CD4-positive, alpha-beta memory T cell (primary cell): ENCODE measurements around the gene SLPI. TPM values are rescaled to one million over a fixed set of nuclear protein-coding genes. Genes with fewer than 3 reads are reported as not detected.

Experiments used
- CTCF ChIA-PET: fragments of 350-600 bp; sonication (Branson Sonifier 250); formaldehyde crosslinking; loops from one replicate; lab custom pipeline; 2021; ENCODE audit warnings: inconsistent platforms; ENCODE audit not compliant: partially characterized antibody; lab: Charles Lee
- POLR2A ChIA-PET: fragments of 350-600 bp; sonication (Branson Sonifier 250); formaldehyde crosslinking; loops from one replicate; lab custom pipeline; 2021; ENCODE audit not compliant: partially characterized antibody; lab: Charles Lee
- DNase-seq, 5 donors: peaks; one replicate each; pipeline versions ENCODE4 v3.0.0 to v3.0.0-alpha.2; 2020 to 2022; ENCODE audit warnings: mixed read lengths in 1 of 5
- H3K27ac ChIP-seq: one replicate; pipeline ENCODE4 v1.7.0; 2013; ENCODE audit warnings: low read depth, low read length
- H3K27me3 ChIP-seq: 2 replicates; pipeline ENCODE4 v1.7.0; 2013; ENCODE audit warnings: mild to moderate bottlenecking, low read length, moderate library complexity; ENCODE audit not compliant: insufficient read depth
- H3K36me3 ChIP-seq: 2 replicates; pipeline ENCODE4 v1.7.0; 2013; ENCODE audit warnings: mild to moderate bottlenecking, low read length, moderate library complexity; ENCODE audit not compliant: insufficient read depth
- H3K4me1 ChIP-seq: 2 replicates; pipeline ENCODE4 v1.7.0; 2013; ENCODE audit warnings: mild to moderate bottlenecking, low read length, moderate library complexity; ENCODE audit not compliant: insufficient read depth
- H3K4me3 ChIP-seq, 2 donors: one replicate each; pipeline ENCODE4 v1.7.0; 2013; ENCODE audit warnings: low read length in 2 of 2, mild to moderate bottlenecking in 1 of 2
- H3K9me3 ChIP-seq, 2 donors: one replicate each; pipeline ENCODE4 v1.7.0; 2013; ENCODE audit warnings: low read length in 2 of 2, control low read depth in 1 of 2; ENCODE audit not compliant: control insufficient read depth in 1 of 2
- H3K27ac Mint-ChIP-seq, 7 donors: one replicate each; pipeline ENCODE4 v1.8.0; 2020 to 2021; ENCODE audit warnings: mixed read lengths in 7 of 7, mild to moderate bottlenecking in 6 of 7, inconsistent platforms in 3 of 7, moderate library complexity in 3 of 7
- H3K27me3 Mint-ChIP-seq, 2 donors: one replicate each; pipeline ENCODE4 v1.8.0; 2020 to 2021; ENCODE audit warnings: mixed read lengths in 2 of 2
- H3K36me3 Mint-ChIP-seq, 2 donors: one replicate each; pipeline ENCODE4 v1.8.0; 2020 to 2021; ENCODE audit warnings: mixed read lengths in 2 of 2, inconsistent platforms in 1 of 2, mild to moderate bottlenecking in 1 of 2
- H3K4me1 Mint-ChIP-seq, 4 donors: one replicate each; pipeline ENCODE4 v1.8.0; 2020 to 2021; ENCODE audit warnings: mixed read lengths in 4 of 4, mild to moderate bottlenecking in 1 of 4
- H3K4me3 Mint-ChIP-seq, 8 donors: one replicate each; pipeline ENCODE4 v1.8.0; 2020 to 2021; ENCODE audit warnings: mixed read lengths in 8 of 8, mild to moderate bottlenecking in 7 of 8, moderate library complexity in 6 of 8, inconsistent platforms in 3 of 8
- H3K9me3 Mint-ChIP-seq, 8 donors: one replicate each; pipeline ENCODE4 v1.8.0; 2020 to 2021; ENCODE audit warnings: mixed read lengths in 8 of 8, mild to moderate bottlenecking in 5 of 8, inconsistent platforms in 3 of 8, moderate library complexity in 1 of 8
- intact Hi-C: fragments of 100-400 bp; cut with micrococcal nuclease; formaldehyde crosslinking; loops from one replicate; pipeline ENCODE4 v1.15.1; 2023
- polyA plus RNA-seq, 2 donors: library from polyadenylated mRNA; unstranded; fragments of 300-500 nt; fragmentation: Illumina TruSeq; gene quantifications; one replicate each; pipeline ENCODE4 v1.2.3, GENCODE V29; 2021
- total RNA-seq, 2 experiments: library from RNA; stranded (reverse); gene quantifications; one replicate each; pipeline ENCODE4 v1.2.3, GENCODE V29; 2021

SLPI gene
- total RNA-seq: not detected
- polyA plus RNA-seq: not detected

DNA sequence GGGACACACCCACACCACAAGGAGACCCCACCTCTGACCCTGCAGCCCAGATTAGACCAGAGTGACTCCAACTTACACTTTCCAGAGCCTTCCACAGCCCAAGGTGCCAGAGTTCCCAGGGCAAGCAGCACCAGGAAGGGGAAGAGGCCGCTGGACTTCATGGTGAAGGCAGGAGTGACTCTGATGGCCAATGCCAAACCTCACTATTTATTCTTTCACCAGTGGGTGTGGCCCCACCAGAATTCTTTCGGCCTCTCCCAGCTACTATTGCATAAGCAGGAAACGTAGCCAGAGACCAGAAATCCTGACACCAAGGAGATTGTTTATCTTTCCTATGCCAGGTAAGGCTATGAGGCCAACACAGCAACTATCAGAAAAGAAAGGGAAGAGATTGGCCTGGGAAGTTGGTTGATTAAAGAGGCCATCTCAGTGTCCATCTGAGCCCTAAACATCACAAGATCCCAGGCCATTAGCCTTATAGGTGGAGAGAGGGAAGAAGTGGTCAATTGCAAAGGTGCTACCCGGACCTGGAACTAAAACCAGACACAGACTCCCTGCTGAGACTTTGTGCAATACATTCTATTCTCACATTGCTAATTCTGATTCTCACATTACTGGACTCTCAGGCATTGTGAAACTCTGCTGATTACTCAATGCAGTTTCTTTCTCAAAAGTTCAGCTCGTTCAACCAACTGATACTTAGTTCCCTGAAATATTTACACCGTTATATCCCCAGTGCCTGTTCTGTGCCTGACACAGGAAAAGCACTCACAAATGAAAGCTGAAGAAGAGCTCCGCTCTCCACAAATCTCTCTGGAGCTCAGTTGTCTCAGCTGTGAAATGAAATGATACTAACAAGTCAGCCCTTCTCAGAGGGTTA, at the start of gene SLPI:
SLPI (minus strand) TSS at position 182 of the 880 bp plus-strand sequence; CDS start at position 161, 21 bp downstream.
- H3K27ac ChIP-seq: no peak within 1 kb of the TSS
- no peaks in the 10 kb centered on the region for H3K36me3 ChIP-seq
- no peak for DNase-seq
- CTCF ChIA-PET: no interaction called here
- H3K9me3 Mint-ChIP-seq: no peaks in the 10 kb centered on the region
- H3K9me3 ChIP-seq: no peaks in the 10 kb centered on the region
- no peak within 1 kb of the TSS for H3K27ac Mint-ChIP-seq
- peaks cover 0 to 2% (median 0%) of the 10 kb centered on the region in 4 donors for H3K4me1 Mint-ChIP-seq
- no peaks in the 10 kb centered on the region for H3K36me3 Mint-ChIP-seq
- H3K27me3 ChIP-seq: peaks cover 13% of the 10 kb centered on the region
- POLR2A ChIA-PET: no interaction called here
- no peak within 1 kb of the TSS for H3K4me3 ChIP-seq
- H3K4me3 Mint-ChIP-seq: no peak within 1 kb of the TSS
- H3K4me1 ChIP-seq: no peaks in the 10 kb centered on the region
- intact Hi-C loops: no loop called here
- H3K27me3 Mint-ChIP-seq: peaks cover 25 to 44% of the 10 kb centered on the region in 2 donors

- no peak for DNase-seq
- peaks cover 0 to 2% (median 0%) of the 10 kb centered on the region in 8 donors for H3K9me3 Mint-ChIP-seq
- H3K36me3 ChIP-seq: no peaks in the 10 kb centered on the region
- POLR2A ChIA-PET: no interaction called here
- no peak overlapping the region for H3K27ac ChIP-seq
- H3K27me3 ChIP-seq: peaks cover 6% of the 10 kb centered on the region
- intact Hi-C loops: no loop called here
- no peak overlapping the region for H3K4me3 ChIP-seq
- H3K4me1 ChIP-seq: no peaks in the 10 kb centered on the region
- no peaks in the 10 kb centered on the region for H3K9me3 ChIP-seq
- H3K27me3 Mint-ChIP-seq: peaks cover 12 to 37% of the 10 kb centered on the region in 2 donors
- H3K27ac Mint-ChIP-seq: peak overlapping the region in 1 of 7 donors; percentile 32
- H3K4me3 Mint-ChIP-seq: no peak overlapping the region
- CTCF ChIA-PET: interaction anchor here (0.7 to 5.6 kb wide), 5 partner anchors 11 to 467 kb away, joined by 3 to 67 read pairs (median 4); no protein-coding TSS in a partner anchor
- no peaks in the 10 kb centered on the region for H3K36me3 Mint-ChIP-seq
- peaks cover 0 to 7% (median 3%) of the 10 kb centered on the region in 4 donors for H3K4me1 Mint-ChIP-seq
Observed at GRCh38 chr20:45303586-45304463, 49.5 kb upstream of the SLPI start.

DNA sequence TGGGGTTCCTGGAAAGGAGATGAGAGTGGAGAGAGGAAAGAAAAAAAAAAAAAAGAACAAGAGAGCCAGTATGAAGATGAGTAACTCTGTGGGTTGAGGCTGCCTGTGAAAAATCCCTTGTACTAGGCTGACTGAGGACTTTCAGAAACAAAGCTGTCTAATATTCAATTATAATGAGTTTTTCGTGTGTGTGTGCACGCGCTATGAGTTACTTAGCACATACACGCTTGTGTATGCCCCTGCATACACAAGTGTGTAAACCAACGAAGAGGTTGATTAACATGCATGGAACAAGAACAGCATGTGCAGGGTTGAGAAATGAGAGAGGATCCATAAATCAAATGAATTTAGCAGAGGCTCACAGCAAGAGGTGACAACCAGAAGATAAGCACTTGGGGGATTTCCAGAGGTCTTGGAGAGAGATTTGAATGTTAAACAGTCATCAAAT, 47.5 kb upstream of the SLPI start:
- Mint-ChIP-seq H3K36me3 (no peaks in the 10 kb centered on the region), H3K9me3 (peaks cover 0 to 2% (median 0%) of the 10 kb centered on the region in 8 donors), H3K4me3 (no peak overlapping the region), H3K4me1 (peaks cover 0 to 7% (median 3%) of the 10 kb centered on the region in 4 donors), H3K27ac (no peak overlapping the region), H3K27me3 (peaks cover 12 to 34% of the 10 kb centered on the region in 2 donors)
- ChIA-PET CTCF (interaction anchor here (0.7 to 5.6 kb wide), 3 partner anchors 9 to 103 kb away, joined by 3 to 67 read pairs (median 9); no protein-coding TSS in a partner anchor), POLR2A (no interaction called here)
- Histone ChIP-seq H3K27ac (no peak overlapping the region), H3K4me1 (no peaks in the 10 kb centered on the region), H3K27me3 (peaks cover 6% of the 10 kb centered on the region), H3K4me3 (no peak overlapping the region), H3K36me3 (no peaks in the 10 kb centered on the region), H3K9me3 (no peaks in the 10 kb centered on the region)
- DNase-seq: no peak
- intact Hi-C loops: no loop called here

GRCh38 chr20:45300961-45301360, 46.6 kb upstream of the SLPI start:
- Histone ChIP-seq H3K9me3 (no peaks in the 10 kb centered on the region), H3K27ac (no peak overlapping the region), H3K27me3 (peaks cover under 1% of the 10 kb centered on the region), H3K4me3 (no peak overlapping the region), H3K36me3 (no peaks in the 10 kb centered on the region), H3K4me1 (no peaks in the 10 kb centered on the region)
- H3K9me3 Mint-ChIP-seq: peaks cover 0 to under 1% (median 0%) of the 10 kb centered on the region in 8 donors
- ChIA-PET CTCF (interaction anchor here (0.6 to 5.6 kb wide), 6 partner anchors 8 to 683 kb away, joined by 3 to 67 read pairs (median 3); no protein-coding TSS in a partner anchor), POLR2A (no interaction called here)
- peak in 1 of 5 donors; percentile 7 for DNase-seq
- peaks cover 14 to 35% of the 10 kb centered on the region in 2 donors for H3K27me3 Mint-ChIP-seq
- no peak overlapping the region for H3K4me3 Mint-ChIP-seq
- no peaks in the 10 kb centered on the region for H3K36me3 Mint-ChIP-seq
- H3K27ac Mint-ChIP-seq: no peak overlapping the region
- intact Hi-C loops: no loop called here
- peaks cover 0 to 7% (median 3%) of the 10 kb centered on the region in 4 donors for H3K4me1 Mint-ChIP-seq

DNA sequence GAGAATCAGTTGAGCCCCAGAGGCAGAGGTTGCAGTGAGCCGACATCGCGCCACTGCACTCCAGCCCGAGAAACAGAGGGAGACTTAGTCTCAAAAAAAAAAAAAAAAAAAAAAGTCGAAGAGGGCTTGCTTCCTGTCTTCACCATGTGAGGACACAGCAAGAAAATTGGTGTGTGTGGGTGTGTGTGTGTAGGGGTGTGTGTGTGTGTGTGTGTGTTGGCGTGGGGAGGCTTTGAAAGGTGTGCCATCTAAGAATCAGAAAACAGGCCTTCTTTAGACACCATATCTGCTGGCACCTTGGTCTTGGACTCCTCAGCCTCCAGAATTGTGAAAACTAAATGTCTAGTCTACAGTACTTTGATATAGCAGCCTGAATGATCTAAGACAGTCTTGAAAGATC, 45.4 kb upstream of the SLPI start:
- Histone ChIP-seq H3K4me1 (no peaks in the 10 kb centered on the region), H3K27ac (no peak overlapping the region), H3K27me3 (no peaks in the 10 kb centered on the region), H3K36me3 (no peaks in the 10 kb centered on the region), H3K9me3 (no peaks in the 10 kb centered on the region), H3K4me3 (no peak overlapping the region)
- ChIA-PET POLR2A (no interaction called here), CTCF (no interaction called here)
- no peak overlapping the region for H3K4me3 Mint-ChIP-seq
- no peaks in the 10 kb centered on the region for H3K9me3 Mint-ChIP-seq
- DNase-seq: no peak
- H3K36me3 Mint-ChIP-seq: no peaks in the 10 kb centered on the region
- H3K27ac Mint-ChIP-seq: no peak overlapping the region
- H3K4me1 Mint-ChIP-seq: peaks cover 0 to 7% (median 3%) of the 10 kb centered on the region in 4 donors
- peaks cover 12 to 32% of the 10 kb centered on the region in 2 donors for H3K27me3 Mint-ChIP-seq
- intact Hi-C loops: no loop called here

GRCh38 chr20:45297786-45298497, 43.6 kb upstream of the SLPI start:
- Mint-ChIP-seq H3K36me3 (no peaks in the 10 kb centered on the region), H3K4me1 (peaks cover 3 to 5% (median 3%) of the 10 kb centered on the region in 4 donors), H3K9me3 (no peaks in the 10 kb centered on the region), H3K27ac (no peak overlapping the region), H3K27me3 (peaks cover 6 to 25% of the 10 kb centered on the region in 2 donors), H3K4me3 (no peak overlapping the region)
- no peak overlapping the region for H3K4me3 ChIP-seq
- H3K27ac ChIP-seq: no peak overlapping the region
- CTCF ChIA-PET: interaction anchor here (1.2 to 1.5 kb wide), 2 partner anchors 12 to 14 kb away, joined by 3 to 4 read pairs; no protein-coding TSS in a partner anchor
- no peaks in the 10 kb centered on the region for H3K27me3 ChIP-seq
- no peaks in the 10 kb centered on the region for H3K9me3 ChIP-seq
- intact Hi-C loops: no loop called here
- no peaks in the 10 kb centered on the region for H3K36me3 ChIP-seq
- peaks cover 10% of the 10 kb centered on the region for H3K4me1 ChIP-seq
- POLR2A ChIA-PET: no interaction called here
- DNase-seq: no peak
